ENCODE measurements around the gene ITCH. TPM values are rescaled to one million over a fixed set of nuclear protein-coding genes. Genes with fewer than 3 reads are reported as not detected.

ITCH gene
- total RNA-seq, 1 experiment from 2014 or later, result 68.3 TPM

DNA sequence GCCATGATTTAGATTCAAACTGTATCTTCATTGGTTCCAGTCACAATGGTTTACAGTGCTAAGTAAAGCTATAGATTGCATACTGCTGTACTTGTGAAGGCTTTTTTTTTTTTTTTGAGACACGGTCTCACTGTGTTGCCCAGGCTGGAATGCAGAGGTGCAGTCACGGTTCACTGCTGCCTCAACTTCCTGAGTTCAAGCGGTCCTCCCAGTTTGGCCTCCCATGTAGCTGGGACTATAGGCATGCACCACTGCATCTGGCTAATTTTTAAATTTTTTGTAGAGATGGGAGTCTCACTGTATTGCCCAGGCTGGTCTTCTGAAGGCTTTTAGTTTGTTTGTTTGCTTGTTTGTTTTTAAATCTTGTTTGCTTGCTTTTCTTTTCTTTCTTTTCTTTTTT, 24.9 kb downstream of the ITCH start:
- no peak overlapping the region for H3K27ac Mint-ChIP-seq (ENCODE audit: low read depth, unreplicated experiment)
- H3K9me3 Mint-ChIP-seq (ENCODE audit: unreplicated experiment), result no peaks in the 10 kb centered on the region
- intact Hi-C loops (cut with micrococcal nuclease), result no loop called here
- H3K4me1 Mint-ChIP-seq (ENCODE audit: insufficient read depth, unreplicated experiment), result peaks cover 27% of the 10 kb centered on the region
- no peak for DNase-seq (ENCODE audit: unreplicated experiment)
- POLR2A ChIA-PET, result interaction anchor here (0.7 kb wide), 1 partner anchor 53 kb away, joined by 5 read pairs; no protein-coding TSS in a partner anchor
- CTCF ChIA-PET, result interaction anchor here (0.6 to 1.1 kb wide), 4 partner anchors 24 to 930 kb away, joined by 3 to 6 read pairs (median 4); no protein-coding TSS in a partner anchor
- peaks cover 51% of the 10 kb centered on the region for H3K36me3 Mint-ChIP-seq (ENCODE audit: insufficient read depth, unreplicated experiment)
- BruUV-seq (replicated peaks), result no TSS peak
- H3K27me3 Mint-ChIP-seq (ENCODE audit: insufficient read depth, unreplicated experiment), result no peaks in the 10 kb centered on the region
- no peak overlapping the region for H3K4me3 Mint-ChIP-seq (ENCODE audit: unreplicated experiment)
- TF ChIP-seq, protein P1, sequence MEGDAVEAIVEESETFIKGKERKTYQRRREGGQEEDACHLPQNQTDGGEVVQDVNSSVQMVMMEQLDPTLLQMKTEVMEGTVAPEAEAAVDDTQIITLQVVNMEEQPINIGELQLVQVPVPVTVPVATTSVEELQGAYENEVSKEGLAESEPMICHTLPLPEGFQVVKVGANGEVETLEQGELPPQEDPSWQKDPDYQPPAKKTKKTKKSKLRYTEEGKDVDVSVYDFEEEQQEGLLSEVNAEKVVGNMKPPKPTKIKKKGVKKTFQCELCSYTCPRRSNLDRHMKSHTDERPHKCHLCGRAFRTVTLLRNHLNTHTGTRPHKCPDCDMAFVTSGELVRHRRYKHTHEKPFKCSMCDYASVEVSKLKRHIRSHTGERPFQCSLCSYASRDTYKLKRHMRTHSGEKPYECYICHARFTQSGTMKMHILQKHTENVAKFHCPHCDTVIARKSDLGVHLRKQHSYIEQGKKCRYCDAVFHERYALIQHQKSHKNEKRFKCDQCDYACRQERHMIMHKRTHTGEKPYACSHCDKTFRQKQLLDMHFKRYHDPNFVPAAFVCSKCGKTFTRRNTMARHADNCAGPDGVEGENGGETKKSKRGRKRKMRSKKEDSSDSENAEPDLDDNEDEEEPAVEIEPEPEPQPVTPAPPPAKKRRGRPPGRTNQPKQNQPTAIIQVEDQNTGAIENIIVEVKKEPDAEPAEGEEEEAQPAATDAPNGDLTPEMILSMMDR (IDR thresholded peaks at IDR 0.05; ENCODE audit: unreplicated experiment), result no peak

GRCh38 chr20:34388678-34389077, 25.6 kb downstream of the ITCH start:
- no TSS peak for BruUV-seq (replicated peaks)
- DNase-seq (ENCODE audit: unreplicated experiment), result no peak
- Mint-ChIP-seq H3K4me1 (ENCODE audit: insufficient read depth, unreplicated experiment) (peaks cover 27% of the 10 kb centered on the region), H3K4me3 (ENCODE audit: unreplicated experiment) (no peak overlapping the region), H3K27ac (ENCODE audit: low read depth, unreplicated experiment) (no peak overlapping the region), H3K9me3 (ENCODE audit: unreplicated experiment) (no peaks in the 10 kb centered on the region), H3K36me3 (ENCODE audit: insufficient read depth, unreplicated experiment) (peaks cover 52% of the 10 kb centered on the region), H3K27me3 (ENCODE audit: insufficient read depth, unreplicated experiment) (no peaks in the 10 kb centered on the region)
- TF ChIP-seq, protein P1 (IDR thresholded peaks at IDR 0.05; ENCODE audit: unreplicated experiment), result no peak
- intact Hi-C loops (cut with micrococcal nuclease), result no loop called here
- ChIA-PET CTCF (interaction anchor here (0.7 kb wide), 1 partner anchor 73 kb away, joined by 3 read pairs; no protein-coding TSS in a partner anchor), POLR2A (no interaction called here)

GRCh38 chr20:34389206-34389953, 26.3 kb downstream of the ITCH start:
- peaks cover 27% of the 10 kb centered on the region for H3K4me1 Mint-ChIP-seq (ENCODE audit: insufficient read depth, unreplicated experiment)
- no peaks in the 10 kb centered on the region for H3K27me3 Mint-ChIP-seq (ENCODE audit: insufficient read depth, unreplicated experiment)
- no TSS peak for BruUV-seq (replicated peaks)
- intact Hi-C loops (cut with micrococcal nuclease), result no loop called here
- DNase-seq (ENCODE audit: unreplicated experiment), result peak; percentile 23
- ChIA-PET POLR2A (interaction anchor here (1.2 to 2.6 kb wide), 5 partner anchors 11 to 87 kb away, joined by 3 to 34 read pairs (median 9); partner anchors contain the start of gene AHCY), CTCF (no interaction called here)
- TF ChIP-seq, protein P1 (IDR thresholded peaks at IDR 0.05; ENCODE audit: unreplicated experiment), result no peak
- H3K4me3 Mint-ChIP-seq (ENCODE audit: unreplicated experiment), result no peak overlapping the region
- no peak overlapping the region for H3K27ac Mint-ChIP-seq (ENCODE audit: low read depth, unreplicated experiment)
- H3K36me3 Mint-ChIP-seq (ENCODE audit: insufficient read depth, unreplicated experiment), result peaks cover 52% of the 10 kb centered on the region
- no peaks in the 10 kb centered on the region for H3K9me3 Mint-ChIP-seq (ENCODE audit: unreplicated experiment)

DNA sequence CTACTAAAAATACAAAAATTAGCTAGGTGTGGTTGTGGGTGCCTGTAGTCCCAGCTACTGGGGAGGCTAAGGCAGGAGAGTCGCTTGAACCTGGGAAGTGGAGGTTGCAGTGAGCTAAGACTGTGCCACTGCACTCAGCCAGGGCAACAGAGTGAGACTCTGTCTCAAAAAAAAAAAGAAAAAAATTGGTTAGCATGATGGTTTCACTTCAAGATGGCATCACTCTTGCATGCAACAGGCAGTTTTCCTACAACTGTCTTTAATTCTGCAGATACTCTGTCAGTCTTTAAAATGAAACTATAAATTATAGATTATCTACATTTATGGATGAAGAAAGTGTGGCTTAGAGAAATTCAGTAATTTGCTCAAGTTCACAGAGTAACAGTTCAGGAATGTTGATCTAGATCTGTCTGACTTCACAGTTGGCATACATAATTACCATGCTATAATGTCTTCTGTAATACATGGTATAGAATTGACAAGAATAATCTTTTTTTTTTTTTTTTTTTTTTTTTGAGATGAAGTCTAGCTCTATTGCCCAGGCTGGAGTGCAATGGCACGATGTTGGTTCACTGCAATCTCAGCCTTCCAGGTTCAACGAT, 27.0 kb downstream of the ITCH start:
- Mint-ChIP-seq H3K27ac (ENCODE audit: low read depth, unreplicated experiment) (peak overlapping the region; percentile 55), H3K9me3 (ENCODE audit: unreplicated experiment) (no peaks in the 10 kb centered on the region), H3K4me1 (ENCODE audit: insufficient read depth, unreplicated experiment) (peaks cover 27% of the 10 kb centered on the region), H3K27me3 (ENCODE audit: insufficient read depth, unreplicated experiment) (no peaks in the 10 kb centered on the region), H3K36me3 (ENCODE audit: insufficient read depth, unreplicated experiment) (peaks cover 56% of the 10 kb centered on the region), H3K4me3 (ENCODE audit: unreplicated experiment) (no peak overlapping the region)
- ChIA-PET CTCF (interaction anchor here (0.9 to 1.7 kb wide), 2 partner anchors 77 to 127 kb away, joined by 3 to 20 read pairs; no protein-coding TSS in a partner anchor), POLR2A (interaction anchor here (0.8 to 3.1 kb wide), 10 partner anchors 10 to 108 kb away, joined by 3 to 34 read pairs (median 8); partner anchors contain the start of genes AHCY and ITCH)
- no TSS peak for BruUV-seq (replicated peaks)
- peak; percentile 15 for DNase-seq (ENCODE audit: unreplicated experiment)
- intact Hi-C loops (cut with micrococcal nuclease), result loop anchor here (1.0 kb wide), 1 partner anchor 78 kb away; no protein-coding TSS in a partner anchor
- TF ChIP-seq, protein P1 (IDR thresholded peaks at IDR 0.05; ENCODE audit: unreplicated experiment), result no peak
